ENCODE results near the gene MYO5C. TPM values are rescaled to one million over a fixed set of nuclear protein-coding genes. Genes with fewer than 3 reads are reported as not detected.

MYO5C gene
- total and polyA plus RNA-seq, 2 of the 8 experiments (the other 6 are each of a cell fraction or from before 2014, with no cell fraction given), result 8.2 to 26.7 TPM

DNA sequence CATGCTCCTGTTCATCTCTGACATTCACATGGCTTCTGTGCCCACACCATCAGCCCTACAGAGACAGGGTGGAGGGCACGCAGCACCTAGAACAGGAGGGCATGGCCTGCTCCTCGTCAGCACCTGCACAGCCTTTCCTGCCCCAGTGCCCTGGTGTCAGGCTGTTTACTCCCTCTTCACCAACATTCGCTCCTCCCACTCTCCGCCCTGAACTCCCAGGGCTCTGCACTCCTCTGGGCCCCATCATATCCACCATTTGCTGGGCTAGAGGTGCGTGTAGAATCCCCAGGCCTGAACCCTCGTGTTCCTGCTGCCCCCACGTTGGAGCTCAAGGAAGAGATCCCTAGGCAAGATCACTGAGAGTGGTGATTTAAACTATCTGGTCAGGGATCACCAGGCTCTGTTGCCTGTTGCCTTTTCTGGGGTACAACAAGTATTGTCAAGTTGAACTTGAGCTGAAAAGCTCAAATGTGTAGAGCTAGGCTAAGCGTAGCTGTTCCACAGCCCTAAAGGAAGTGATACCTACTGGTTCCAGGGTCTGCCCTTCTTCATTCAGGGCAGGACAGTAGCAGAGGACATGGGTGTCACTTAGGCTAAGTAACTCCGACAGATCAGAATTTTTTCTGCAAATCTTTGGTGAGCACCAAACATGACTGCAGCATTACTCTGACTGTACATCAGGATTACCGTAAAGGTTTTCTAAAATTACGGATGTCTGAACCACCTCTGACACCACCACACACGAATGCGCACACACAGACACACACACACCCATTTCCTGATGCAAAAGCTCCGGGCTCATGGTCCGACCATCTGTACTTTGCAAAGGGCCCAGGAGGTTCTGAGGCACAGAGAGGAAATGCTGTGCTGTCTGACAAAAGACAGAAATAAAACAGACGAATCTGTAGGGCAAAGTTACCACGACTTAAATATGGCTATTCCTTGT, 60.7 kb downstream of the MYO5C start (continued):
- TF ChIP-seq SUZ12 (IDR thresholded peaks at IDR 0.05; ENCODE audit: low read length) (no peak), GABPA (IDR thresholded peaks at IDR 0.05; ENCODE audit: borderline replicate concordance, insufficient read depth, low read length) (no peak), TBP (IDR thresholded peaks at IDR 0.05; ENCODE audit: low read depth, low read length) (no peak), RFX5 (IDR thresholded peaks at IDR 0.05; ENCODE audit: borderline replicate concordance, low read depth, low read length) (no peak), JUN (IDR thresholded peaks at IDR 0.05; ENCODE audit: low read depth, low read length) (no peak), SIN3A (conservative IDR thresholded peaks at IDR 0.05 in 1 of 2, IDR thresholded peaks at IDR 0.05 in 1 of 2; ENCODE audit: low read depth in 1 of 2, low read length in 2 of 2) (no peak), CBX5 (IDR thresholded peaks at IDR 0.05; ENCODE audit: low read depth, low read length) (no peak), ASH2L (IDR thresholded peaks at IDR 0.05; ENCODE audit: low read length) (no peak)

Data from H1 (cell line).